Measurements from ENCODE around the gene C5orf47.
"Not testable (repeated sequence)": the region's sequence is repeated elsewhere in the genome, so short reads cannot be mapped to it uniquely, and the experiment has no call there.

C5orf47 gene

DNA sequence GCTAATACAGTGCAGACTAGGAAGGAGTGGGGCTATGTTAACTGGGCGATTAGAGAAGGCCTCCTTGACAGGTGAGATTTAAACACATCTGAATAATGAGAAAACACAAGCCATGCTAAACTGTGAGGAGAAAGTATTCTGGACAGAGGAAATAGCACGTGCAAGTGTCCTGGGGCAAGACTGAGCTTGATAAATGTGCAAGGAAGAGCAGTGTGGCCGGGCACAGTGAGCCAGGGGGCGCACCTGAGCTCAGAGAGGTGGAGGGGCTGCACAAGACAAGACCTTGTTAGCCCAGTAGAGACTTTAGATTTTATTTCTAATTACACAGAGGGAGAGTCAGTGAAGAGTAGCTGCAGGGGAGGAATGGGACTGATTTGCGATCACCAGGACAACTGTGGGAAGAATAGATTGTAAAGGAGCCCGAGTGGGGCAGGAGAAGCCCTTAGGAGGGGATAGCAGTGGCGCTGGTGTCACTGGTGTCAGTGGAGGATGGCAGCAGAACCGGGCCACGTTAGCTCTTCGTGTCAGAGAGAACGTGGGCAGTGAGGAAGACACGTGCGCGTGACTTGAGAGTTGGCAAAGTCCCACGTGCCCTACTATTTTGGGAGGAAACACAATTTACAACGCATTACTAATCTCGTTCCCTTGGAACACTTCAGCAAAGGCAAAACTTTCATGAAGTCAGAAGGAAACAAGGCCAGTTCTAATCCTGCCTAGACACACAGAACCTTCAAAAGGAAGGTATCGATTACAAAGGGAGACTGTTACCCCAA lies 17.9 kb upstream of the C5orf47 start:
- DNase-seq = no peak

- DNase-seq = no peak
Observed at GRCh38 chr5:173971681-173972345, 17.2 kb upstream of the C5orf47 start.

DNA sequence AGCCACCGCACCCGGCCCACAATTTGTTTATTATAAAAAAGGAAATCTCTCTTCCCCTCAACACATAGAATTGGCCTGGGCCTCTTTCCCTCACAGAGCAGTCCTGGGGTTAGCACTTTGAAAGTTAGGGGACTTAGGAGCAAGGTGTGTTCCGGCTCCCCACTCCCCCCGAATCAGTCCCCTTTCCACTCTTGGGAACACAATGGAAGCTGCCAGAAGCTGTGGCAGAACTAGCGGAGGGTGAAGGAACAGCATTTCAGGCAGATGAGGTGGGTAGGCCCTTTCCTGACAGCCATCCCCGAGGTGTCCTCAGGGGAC lies 16.4 kb upstream of the C5orf47 start:
- no peak for DNase-seq

DNA sequence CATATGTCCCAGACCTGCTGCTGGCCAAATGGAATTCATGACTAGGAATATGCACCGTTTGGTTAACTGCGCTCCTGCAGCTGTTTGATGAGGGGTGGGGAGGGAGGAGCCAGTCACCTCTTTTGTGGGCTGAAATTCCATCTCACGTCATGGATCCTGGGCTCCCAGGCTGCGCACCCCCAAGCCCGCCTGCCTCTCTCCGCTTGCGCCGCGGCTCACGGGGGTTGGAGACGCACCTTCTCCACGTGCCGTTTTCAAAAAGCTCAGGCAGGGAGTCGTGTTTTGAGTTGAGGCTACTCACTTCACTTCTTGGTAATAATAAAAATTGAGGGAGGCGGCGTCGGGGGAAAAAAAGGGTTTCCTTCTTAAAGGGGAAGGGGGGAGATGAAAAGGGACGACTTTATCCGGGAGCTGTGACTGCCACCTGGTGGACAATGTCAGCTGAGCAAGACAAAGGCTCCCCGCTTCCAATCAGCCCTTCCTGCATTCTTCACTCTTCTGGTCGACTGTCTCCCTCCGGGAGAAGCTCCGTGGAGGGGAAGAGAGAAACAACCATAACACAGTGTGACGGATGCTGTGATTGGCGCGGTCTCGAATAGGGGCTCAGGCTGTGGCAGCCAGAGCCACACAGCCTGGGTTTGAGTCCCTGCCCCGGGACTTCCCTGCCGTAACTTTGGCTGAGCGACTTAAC lies 15.9 kb upstream of the C5orf47 start:
- DNase-seq = peak; percentile 55

DNA sequence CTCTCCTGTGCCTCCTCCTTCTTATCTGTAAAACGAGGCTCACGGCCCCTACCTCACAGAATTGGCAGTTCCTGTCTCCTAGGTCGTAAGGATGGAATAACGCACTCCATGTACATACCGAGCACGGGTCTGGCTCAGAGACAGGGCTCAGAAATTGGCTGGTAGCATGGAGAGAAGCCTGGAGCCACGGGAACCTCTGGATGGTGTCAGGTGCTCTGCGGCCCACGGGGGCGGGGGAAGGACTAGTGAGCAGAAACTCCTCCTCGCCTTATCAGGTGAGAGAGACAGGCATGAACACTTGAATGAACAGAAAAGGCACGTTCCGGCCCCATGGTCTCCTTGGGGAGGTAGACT lies 15.4 kb upstream of the C5orf47 start:
- peak; percentile 9 for DNase-seq

- DNase-seq = no peak
Observed at GRCh38 chr5:173974688-173975239, 14.2 kb upstream of the C5orf47 start.

DNA sequence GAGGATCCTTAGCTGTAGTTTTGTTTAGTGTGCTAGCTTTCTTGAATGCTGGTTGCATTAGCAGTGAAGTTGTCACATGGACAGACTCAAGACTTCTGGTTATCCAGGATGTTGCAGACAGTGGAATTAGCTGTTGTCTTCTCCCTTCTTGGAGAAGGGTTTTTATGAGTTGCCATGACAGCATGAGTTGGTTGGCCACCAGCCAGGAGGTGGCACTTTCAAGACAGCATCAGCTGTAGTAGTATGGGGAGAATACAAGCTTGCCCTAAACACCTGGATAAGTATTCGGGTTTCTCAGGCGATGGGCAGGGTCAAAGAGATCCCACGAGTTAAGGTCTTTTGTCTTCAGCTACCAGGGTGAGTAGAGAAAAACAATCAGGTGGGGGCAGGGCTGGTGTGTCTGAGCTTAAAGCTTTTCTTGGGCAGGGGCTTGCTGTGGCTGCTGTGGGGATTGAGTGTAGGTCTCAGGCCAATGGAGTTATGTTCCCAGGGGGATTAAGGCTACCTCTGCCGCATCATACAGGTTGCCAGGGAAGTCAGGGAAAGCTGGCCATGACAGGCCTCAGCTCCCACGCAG lies 7.7 kb upstream of the C5orf47 start:
- no peak for DNase-seq

GRCh38 chr5:173984218-173984617 lies 4.8 kb upstream of the C5orf47 start:
- DNase-seq = no peak

DNA sequence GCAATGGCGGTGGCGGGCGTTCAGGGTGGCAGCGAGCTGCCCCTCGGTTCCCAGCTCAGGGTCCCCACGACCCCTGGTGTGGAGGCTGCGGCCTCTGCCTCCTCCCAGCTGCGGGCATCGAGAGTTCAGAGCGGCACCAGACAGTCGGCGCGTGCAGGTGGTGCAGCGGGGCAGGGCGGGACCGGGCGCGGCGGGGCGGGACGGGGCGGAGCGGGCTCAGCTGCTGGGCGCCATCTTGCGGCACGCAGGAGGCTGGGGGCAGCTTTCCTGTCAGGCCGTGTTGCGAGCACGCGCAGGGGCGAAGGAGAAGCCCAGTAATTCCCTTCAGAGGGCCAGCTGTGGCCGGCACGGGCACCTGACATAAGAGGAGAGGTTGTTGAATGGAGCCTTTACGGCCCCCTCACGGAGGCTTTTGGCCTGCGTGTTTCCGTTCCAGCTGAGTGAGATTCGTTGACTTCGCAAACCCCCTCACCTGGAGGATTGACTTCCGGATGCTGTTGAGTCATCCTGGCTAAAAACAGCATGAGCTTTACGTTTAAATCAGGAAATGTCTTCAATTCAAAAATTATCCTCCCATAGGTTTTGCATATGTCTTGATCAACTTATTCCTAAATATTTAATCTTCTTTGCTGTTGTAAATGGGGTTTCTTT lies 587 bp downstream of the C5orf47 start:
- DNase-seq = no peak

- DNase-seq = no peak
Observed at GRCh38 chr5:173997331-173997730, 8.4 kb downstream of the C5orf47 start.

GRCh38 chr5:173998531-173998930 lies 9.6 kb downstream of the C5orf47 start:
- no peak for DNase-seq

- no peak for DNase-seq
Observed at GRCh38 chr5:174000076-174000475, 11.1 kb downstream of the C5orf47 start.

- no peak for DNase-seq
Observed at GRCh38 chr5:174003795-174004194, 14.8 kb downstream of the C5orf47 start.

DNA sequence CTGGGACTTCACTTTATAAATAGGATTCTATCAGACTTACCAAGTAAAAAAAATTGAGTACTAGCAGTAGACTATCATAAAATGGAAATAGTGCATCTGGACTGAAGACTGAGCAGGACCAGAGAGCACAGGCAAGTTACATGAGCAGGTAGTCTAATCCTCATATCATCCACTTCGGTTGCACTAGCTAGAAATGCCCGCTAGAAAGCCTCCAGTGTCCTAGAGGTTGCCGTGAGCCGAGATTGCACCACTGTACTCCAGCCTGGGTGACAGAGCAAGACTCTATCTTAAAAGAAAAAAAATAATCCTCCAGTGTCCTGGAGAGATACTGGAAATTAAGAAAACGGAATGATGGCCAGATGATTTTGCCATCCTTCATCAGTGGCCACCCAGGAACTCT lies 20.0 kb downstream of the C5orf47 start:
- DNase-seq = no peak

DNA sequence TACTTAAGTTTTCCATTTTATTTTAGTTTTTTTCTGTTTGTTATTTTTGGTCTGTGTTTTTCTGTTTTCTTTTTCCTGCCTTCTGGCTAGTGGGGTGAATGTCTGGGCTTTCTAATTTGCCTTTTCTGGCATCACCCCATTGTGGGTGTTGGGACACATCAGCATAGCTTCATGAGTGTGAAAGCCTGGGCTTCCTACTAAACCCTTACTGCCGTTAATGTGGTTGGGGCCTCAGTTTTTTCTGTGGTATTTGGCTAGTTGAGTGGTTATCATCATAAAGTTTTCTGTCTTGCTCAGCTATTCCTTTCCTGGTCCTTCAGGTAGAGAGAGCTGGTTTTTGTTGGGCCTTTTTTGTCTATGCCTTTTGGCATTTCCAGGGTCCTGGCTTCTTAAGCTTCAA lies 21.4 kb downstream of the C5orf47 start:
- DNase-seq = no peak

DNA sequence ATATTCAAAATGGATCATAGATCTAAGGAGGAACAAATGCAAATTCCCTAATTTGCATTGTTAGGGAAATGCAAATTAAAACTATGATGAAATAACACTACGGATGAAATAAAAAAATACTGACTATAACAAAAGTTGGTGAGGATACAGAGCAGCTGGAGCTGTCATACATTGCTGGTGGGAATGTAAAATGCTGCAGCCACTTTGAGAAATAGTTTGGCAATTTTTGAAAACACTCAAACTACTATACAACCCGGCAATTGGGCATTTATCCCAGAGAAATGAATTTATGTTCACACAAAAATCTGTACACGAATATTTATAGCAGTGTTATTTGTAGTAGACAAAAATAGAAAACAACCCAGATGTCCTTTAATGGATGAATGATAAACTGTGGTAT lies 22.5 kb downstream of the C5orf47 start:
- DNase-seq = no peak

DNA sequence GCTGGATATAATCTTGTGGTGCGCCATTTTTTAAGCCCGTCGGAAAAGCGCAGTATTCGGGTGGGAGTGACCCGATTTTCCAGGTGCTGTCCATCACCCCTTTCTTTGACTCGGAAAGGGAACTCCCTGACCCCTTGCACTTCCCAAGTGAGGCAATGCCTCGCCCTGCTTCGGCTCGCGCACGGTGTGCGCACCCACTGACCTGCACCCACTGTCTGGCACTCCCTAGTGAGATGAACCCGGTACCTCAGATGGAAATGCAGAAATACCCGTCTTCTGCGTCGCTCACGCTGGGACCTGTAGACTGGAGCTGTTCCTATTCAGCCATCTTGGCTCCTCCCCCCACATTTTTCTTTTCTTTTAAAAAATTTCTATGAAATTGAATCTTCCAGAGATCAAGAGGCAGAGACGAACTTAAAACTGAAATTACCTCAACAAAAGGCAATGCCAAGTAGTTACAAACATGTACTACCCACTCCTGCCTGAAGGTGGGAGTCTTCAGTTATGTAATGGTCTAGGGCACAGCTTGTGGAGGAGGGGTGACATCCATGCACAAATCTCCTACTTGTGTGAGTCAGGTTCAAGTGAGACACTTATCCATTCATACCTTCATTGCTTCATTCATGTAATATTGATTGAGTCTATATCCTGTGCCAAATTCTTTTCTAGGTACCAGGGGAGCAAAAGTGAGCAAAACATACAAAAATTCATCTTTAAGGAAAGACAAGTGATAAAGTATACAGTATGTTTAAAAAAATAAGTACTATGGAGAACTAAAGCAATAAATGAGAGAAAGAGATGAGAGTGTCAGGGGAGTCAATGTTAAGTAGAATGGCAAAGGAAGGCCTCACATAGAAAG lies 31.3 kb downstream of the C5orf47 start:
- DNase-seq = not testable (repeated sequence)

DNA sequence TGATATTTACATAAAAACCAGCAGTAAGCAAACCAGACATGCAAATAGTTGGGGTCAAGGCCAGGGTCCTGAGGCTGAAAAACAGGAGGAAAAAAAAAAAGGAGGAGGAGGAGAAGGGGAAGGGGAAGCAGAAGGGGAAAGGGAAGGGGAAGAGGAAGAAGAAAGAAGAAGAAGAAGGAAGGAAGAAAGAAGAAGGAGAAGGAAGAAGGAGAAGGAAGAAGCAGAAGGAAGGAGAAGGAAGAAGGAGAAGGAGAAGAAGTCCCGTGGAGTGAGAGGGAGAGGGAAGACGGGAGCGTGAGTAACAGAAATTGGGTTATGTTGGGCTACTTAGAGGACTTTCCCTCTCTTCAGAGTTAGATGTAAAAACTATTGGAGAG lies 31.9 kb downstream of the C5orf47 start:
- no peak for DNase-seq

GRCh38 chr5:174022384-174023095 lies 33.6 kb downstream of the C5orf47 start:
- DNase-seq = no peak

DNA sequence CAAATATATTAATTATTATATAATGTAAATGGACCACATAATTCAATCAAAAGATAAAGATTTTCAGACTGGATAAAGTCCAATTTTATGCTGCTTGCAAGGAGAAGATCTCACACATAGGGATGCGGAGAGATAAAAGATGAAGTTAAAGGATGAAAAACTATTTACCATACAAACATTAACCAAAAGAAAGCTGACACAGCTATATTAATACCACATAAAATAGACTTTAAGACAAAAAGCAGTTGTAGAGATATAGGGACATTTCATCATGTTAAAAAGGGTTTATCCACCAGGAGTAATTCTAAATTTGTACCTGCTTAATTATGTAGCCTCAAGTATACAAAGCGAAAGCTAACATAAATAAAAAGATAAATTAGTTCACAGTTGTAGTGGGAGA lies 41.3 kb downstream of the C5orf47 start:
- no peak for DNase-seq

DNA sequence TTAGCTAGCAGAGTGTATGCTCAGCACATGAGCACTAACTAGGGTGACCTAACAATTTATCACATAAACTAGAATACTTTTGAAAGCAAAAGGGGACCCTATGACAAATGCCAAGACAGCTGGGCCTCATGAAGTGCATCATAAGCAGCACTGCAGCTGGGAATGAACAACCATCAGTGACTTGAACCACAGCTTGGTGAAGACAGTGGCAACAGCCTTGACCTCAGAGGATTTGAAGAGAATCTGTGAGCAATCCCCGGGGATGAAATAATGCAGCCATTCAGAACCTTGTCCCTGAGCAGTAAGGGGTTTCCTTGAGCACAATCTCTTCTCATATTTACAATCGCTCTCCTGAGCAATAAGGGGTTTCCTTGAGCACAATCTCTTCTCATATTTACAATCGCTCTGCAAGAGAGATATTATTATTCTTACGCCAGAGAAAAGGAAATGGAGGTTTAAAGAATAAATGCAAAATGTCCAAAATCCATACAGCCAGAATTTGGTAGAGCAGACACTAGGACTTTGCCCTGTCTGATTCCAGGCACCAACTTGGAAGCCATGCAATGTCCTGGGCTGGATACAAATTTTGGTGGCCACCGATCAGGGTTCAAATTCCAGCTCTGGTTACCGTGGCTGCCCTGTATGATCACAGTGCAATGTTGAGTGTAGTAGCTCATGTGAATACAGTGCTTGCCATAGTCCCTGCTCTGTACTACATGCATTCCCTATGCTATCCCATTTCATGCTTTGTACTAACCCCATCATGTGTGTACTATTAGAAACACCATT lies 55.7 kb downstream of the C5orf47 start:
- no peak for DNase-seq
